ENCODE results near the gene BAG3. TPM values are rescaled to one million over a fixed set of nuclear protein-coding genes. Genes with fewer than 3 reads are reported as not detected.
A peak's percentile ranks its signal among the peaks of the same experiment; 100 is the strongest.

Gene BAG3
- total and polyA plus RNA-seq, 9 of the 15 experiments (the other 6 are each of a cell fraction or from before 2014, with no cell fraction given), result 2.6 to 27.4 (median 7.2) TPM

- peak in 1 of 3 experiments; percentile 72; a peak in 2 of 6 replicates for TF ChIP-seq ZBTB11 (CRISPR knock-in tag; IDR thresholded peaks at IDR 0.05)
- TF ChIP-seq CREB5 (CRISPR knock-in tag; IDR thresholded peaks at IDR 0.05), result no peak
- peak; percentile 30; the same call in 1 of the 2 replicates for TF ChIP-seq MBD2 (IDR thresholded peaks at IDR 0.05; ENCODE audit: borderline replicate concordance, low read depth)
- no peak for TF ChIP-seq TRIM28 (IDR thresholded peaks at IDR 0.05)
- peak in 2 of 3 experiments; percentile 40 to 70 for TF ChIP-seq YY1 (IDR thresholded peaks at IDR 0.05; ENCODE audit: borderline replicate concordance in 1 of 3, control insufficient read depth in 1 of 3, extremely low read depth in 1 of 3, insufficient read depth in 3 of 3, insufficient read length in 1 of 3, insufficient replicate concordance in 2 of 3, low read depth in 1 of 3, low read length in 2 of 3)
- TF ChIP-seq USF2 (CRISPR knock-in tag; IDR thresholded peaks at IDR 0.05), result no peak
- TF ChIP-seq PTTG1 (tag; IDR thresholded peaks at IDR 0.05; ENCODE audit: low read depth), result no peak
- TF ChIP-seq CREB3 (tag; conservative IDR thresholded peaks at IDR 0.05; ENCODE audit: low read depth), result no peak
- peak; percentile 80 to 81 for TF ChIP-seq NRF1 (conservative IDR thresholded peaks at IDR 0.05 in 1 of 2, IDR thresholded peaks at IDR 0.05 in 1 of 2)
- no peak for TF ChIP-seq CAMTA2 (CRISPR knock-in tag; conservative IDR thresholded peaks at IDR 0.05)
- TF ChIP-seq ID3 (CRISPR knock-in tag; IDR thresholded peaks at IDR 0.05), result no peak
- 0 out of 2 replicates have a peak, but pooled peaks have one; percentile 23 for TF ChIP-seq ID3 (tag; IDR thresholded peaks at IDR 0.05)
- no peak for TF ChIP-seq CREBBP (IDR thresholded peaks at IDR 0.05; ENCODE audit: low read depth, low read length)
- TF ChIP-seq UBTF (IDR thresholded peaks at IDR 0.05; ENCODE audit: borderline replicate concordance in 1 of 2, low read depth in 2 of 2, low read length in 2 of 2), result peak in 1 of 2 experiments; percentile 37; a peak in 2 of 4 replicates
Observed at GRCh38 chr10:119650692-119651513, at the start of gene BAG3 (continued).
